ENCODE results near the gene CPPED1.
A peak's percentile ranks its signal among the peaks of the same experiment; 100 is the strongest.

CPPED1 gene

GRCh38 chr16:12781777-12782176, 21.9 kb downstream of the CPPED1 start:
- Histone ChIP-seq H3K4me3 (ENCODE audit: low read depth, low read length) (no peak overlapping the region), H3K27me3 (replicated peaks) (no peaks in the 10 kb centered on the region), H3K36me3 (replicated peaks) (peaks cover 10% of the 10 kb centered on the region), H3K27ac (no peak overlapping the region)
- DNase-seq: no peak
- no peak for TF ChIP-seq CTCF (IDR thresholded peaks at IDR 0.05; ENCODE audit: low read depth, low read length, missing control alignments)
- in situ Hi-C loops (cut with HindIII; ENCODE audit: low pct_ligation_motif_present, low sequenced_read_pairs): no loop called here

DNA sequence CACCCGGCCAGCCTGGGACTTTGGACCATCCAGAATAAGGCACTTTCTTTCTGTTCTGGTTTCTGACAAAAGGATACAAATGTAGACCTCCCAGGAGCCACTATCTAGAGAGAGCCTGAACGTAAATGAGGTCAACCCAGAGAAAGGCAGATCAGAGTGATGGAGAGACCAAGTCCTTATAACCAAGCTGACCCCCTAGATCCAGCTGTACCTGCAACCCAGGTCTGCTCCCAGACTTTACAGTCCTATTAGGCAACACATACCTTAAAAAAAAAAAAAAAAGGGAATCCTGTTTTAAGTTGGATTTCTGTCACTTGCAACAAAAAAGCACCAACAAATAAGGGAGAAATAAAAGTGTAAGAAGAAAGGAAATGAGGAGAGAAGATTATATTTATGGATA, 23.2 kb downstream of the CPPED1 start:
- Histone ChIP-seq H3K4me3 (ENCODE audit: low read depth, low read length) (no peak overlapping the region), H3K36me3 (replicated peaks) (peaks cover 13% of the 10 kb centered on the region), H3K27me3 (replicated peaks) (no peaks in the 10 kb centered on the region), H3K27ac (no peak overlapping the region)
- in situ Hi-C loops (cut with HindIII; ENCODE audit: low pct_ligation_motif_present, low sequenced_read_pairs): no loop called here
- TF ChIP-seq CTCF (IDR thresholded peaks at IDR 0.05; ENCODE audit: low read depth, low read length, missing control alignments): no peak
- DNase-seq: no peak

GRCh38 chr16:12778726-12779125, 25.0 kb downstream of the CPPED1 start:
- no peak for DNase-seq
- no peak overlapping the region for H3K27ac ChIP-seq
- no peak for TF ChIP-seq CTCF (IDR thresholded peaks at IDR 0.05; ENCODE audit: low read depth, low read length, missing control alignments)
- H3K27me3 ChIP-seq (replicated peaks): no peaks in the 10 kb centered on the region
- H3K4me3 ChIP-seq (ENCODE audit: low read depth, low read length): no peak overlapping the region
- in situ Hi-C loops (cut with HindIII; ENCODE audit: low pct_ligation_motif_present, low sequenced_read_pairs): no loop called here
- H3K36me3 ChIP-seq (replicated peaks): peaks cover 13% of the 10 kb centered on the region

- in situ Hi-C loops (cut with HindIII; ENCODE audit: low pct_ligation_motif_present, low sequenced_read_pairs): no loop called here
- TF ChIP-seq CTCF (IDR thresholded peaks at IDR 0.05; ENCODE audit: low read depth, low read length, missing control alignments): no peak
- no peak for DNase-seq
- H3K27me3 ChIP-seq (replicated peaks): no peaks in the 10 kb centered on the region
- H3K36me3 ChIP-seq (replicated peaks): peaks cover 11% of the 10 kb centered on the region
- H3K4me3 ChIP-seq (ENCODE audit: low read depth, low read length): no peak overlapping the region
- H3K27ac ChIP-seq: no peak overlapping the region
Measured at GRCh38 chr16:12775656-12776236, 27.9 kb downstream of the CPPED1 start.

DNA sequence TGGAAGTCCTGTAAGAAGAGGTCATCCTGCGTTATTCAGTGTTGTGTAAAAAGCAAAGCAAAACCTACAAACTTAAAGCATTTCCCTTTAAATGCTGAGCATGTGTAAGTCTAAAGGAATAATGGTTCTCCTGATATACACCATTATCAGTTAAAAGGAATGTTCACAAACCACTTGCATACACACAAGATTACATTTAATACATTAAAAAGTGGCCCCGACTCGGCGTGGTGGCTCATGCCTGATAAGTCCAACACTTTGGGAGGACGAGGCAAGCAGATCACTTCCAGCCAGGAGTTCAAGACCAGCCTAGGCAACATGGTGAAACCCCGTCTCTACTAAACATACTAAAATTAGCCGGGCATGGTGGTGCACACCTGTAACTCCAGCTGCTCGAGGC, 30.5 kb downstream of the CPPED1 start:
- Histone ChIP-seq H3K36me3 (replicated peaks) (peaks cover 3% of the 10 kb centered on the region), H3K27ac (no peak overlapping the region), H3K4me3 (ENCODE audit: low read depth, low read length) (no peak overlapping the region), H3K27me3 (replicated peaks) (no peaks in the 10 kb centered on the region)
- in situ Hi-C loops (cut with HindIII; ENCODE audit: low pct_ligation_motif_present, low sequenced_read_pairs): no loop called here
- peak; percentile 47 for DNase-seq
- no peak for TF ChIP-seq CTCF (IDR thresholded peaks at IDR 0.05; ENCODE audit: low read depth, low read length, missing control alignments)

- in situ Hi-C loops (cut with HindIII; ENCODE audit: low pct_ligation_motif_present, low sequenced_read_pairs): no loop called here
- DNase-seq: peak; percentile 8
- no peak overlapping the region for H3K27ac ChIP-seq
- H3K27me3 ChIP-seq (replicated peaks): no peaks in the 10 kb centered on the region
- H3K4me3 ChIP-seq (ENCODE audit: low read depth, low read length): no peak overlapping the region
- TF ChIP-seq CTCF (IDR thresholded peaks at IDR 0.05; ENCODE audit: low read depth, low read length, missing control alignments): no peak
- H3K36me3 ChIP-seq (replicated peaks): peaks cover 2% of the 10 kb centered on the region
Measured at GRCh38 chr16:12771341-12771798, 32.3 kb downstream of the CPPED1 start.
